BJ (cell line): Measurements from ENCODE around the gene PAM. TPM values are rescaled to one million over a fixed set of nuclear protein-coding genes. Genes with fewer than 3 reads are reported as not detected.

Experiments
- CTCF ChIA-PET: fragments of 350-600 bp; formaldehyde crosslinking; extraction: SDS; loops from one replicate; lab custom pipeline; 2021; ENCODE audit warnings: antibody characterized with exemption, inconsistent platforms; lab: Yijun Ruan, JAX
- POLR2A ChIA-PET: fragments of 300-600 bp; sonication (Branson Sonifier 250); formaldehyde crosslinking; extraction: SDS; loops from one replicate; lab custom pipeline; 2021; ENCODE audit warnings: antibody characterized with exemption; lab: Charles Lee
- DNase-seq: peaks from one replicate; pipeline ENCODE4 v3.0.0-alpha.2; 2011; ENCODE audit warnings: low read depth
- H3K27me3 ChIP-seq: 2 replicates; pipeline ENCODE4 v1.6.0; 2011; ENCODE audit warnings: low read length; ENCODE audit not compliant: control insufficient read depth, insufficient read depth
- H3K36me3 ChIP-seq: 2 replicates; pipeline ENCODE4 v1.5.1; 2011; ENCODE audit warnings: low read length; ENCODE audit not compliant: control insufficient read depth, insufficient read depth
- H3K4me3 ChIP-seq: 2 replicates; pipeline ENCODE4 v1.5.1; 2011; ENCODE audit warnings: low read depth, mild to moderate bottlenecking, control low read depth, low read length
- CTCF ChIP-seq: IDR thresholded peaks from 2 replicates; pipeline ENCODE4 v1.5.1; 2011; ENCODE audit warnings: low read depth, mild to moderate bottlenecking, control low read depth, inconsistent platforms, low read length, moderate library complexity; ENCODE audit not compliant: insufficient read depth
- polyA plus RNA-seq: library from polyadenylated mRNA; depleted of rRNA; stranded (reverse); fragments of >200 nt; gene quantifications from 2 replicates; pipeline ENCODE4 v1.2.3, GENCODE V29; 2011

The PAM gene
- polyA plus RNA-seq, 1 experiment: 256 TPM

GRCh38 chr5:102922111-102922720, 167.1 kb downstream of the PAM start:
- CTCF ChIA-PET: no interaction called here
- no peak for DNase-seq
- no peak overlapping the region for H3K4me3 ChIP-seq
- peaks cover 3% of the 10 kb centered on the region for H3K36me3 ChIP-seq
- POLR2A ChIA-PET: interaction anchor here (0.6 kb wide), 1 partner anchor 9 kb away, joined by 5 read pairs; no protein-coding TSS in a partner anchor
- no peaks in the 10 kb centered on the region for H3K27me3 ChIP-seq
- no peak for TF ChIP-seq CTCF

GRCh38 chr5:102922799-102923477, 167.8 kb downstream of the PAM start:
- H3K27me3 ChIP-seq: no peaks in the 10 kb centered on the region
- no peak for DNase-seq
- H3K4me3 ChIP-seq: no peak overlapping the region
- peaks cover 3% of the 10 kb centered on the region for H3K36me3 ChIP-seq
- no peak for TF ChIP-seq CTCF
- CTCF ChIA-PET: no interaction called here
- POLR2A ChIA-PET: no interaction called here

- ChIA-PET POLR2A (no interaction called here), CTCF (interaction anchor here (0.6 to 1.4 kb wide), 2 partner anchors 218 to 244 kb away, joined by 3 to 5 read pairs; no protein-coding TSS in a partner anchor)
- no peak for DNase-seq
- no peak for TF ChIP-seq CTCF
- Histone ChIP-seq H3K36me3 (peaks cover 3% of the 10 kb centered on the region), H3K27me3 (no peaks in the 10 kb centered on the region), H3K4me3 (no peak overlapping the region)
Observed at GRCh38 chr5:102924963-102925362, 169.9 kb downstream of the PAM start.

- peaks cover 3% of the 10 kb centered on the region for H3K36me3 ChIP-seq
- no peak overlapping the region for H3K4me3 ChIP-seq
- CTCF ChIA-PET: no interaction called here
- no peak for TF ChIP-seq CTCF
- DNase-seq: no peak
- POLR2A ChIA-PET: no interaction called here
- H3K27me3 ChIP-seq: no peaks in the 10 kb centered on the region
Observed at GRCh38 chr5:102927007-102927406, 171.9 kb downstream of the PAM start.

- TF ChIP-seq CTCF: no peak
- POLR2A ChIA-PET: no interaction called here
- CTCF ChIA-PET: interaction anchor here (1.4 kb wide), 1 partner anchor 19 kb away, joined by 4 read pairs; no protein-coding TSS in a partner anchor
- Histone ChIP-seq H3K36me3 (peaks cover 5% of the 10 kb centered on the region), H3K4me3 (no peak overlapping the region), H3K27me3 (no peaks in the 10 kb centered on the region)
- no peak for DNase-seq
Observed at GRCh38 chr5:102930244-102930643, 175.1 kb downstream of the PAM start.
